ENCODE data around the gene HECW1.

Gene HECW1

GRCh38 chr7:43142703-43143102 is 30.3 kb downstream of the HECW1 start:
- H3K4me3 ChIP-seq (ENCODE audit: low read depth, low read length): no peak overlapping the region

- H3K4me3 ChIP-seq (ENCODE audit: low read depth, low read length): no peak overlapping the region
Measured at GRCh38 chr7:43143918-43144589, 31.6 kb downstream of the HECW1 start.

- H3K4me3 ChIP-seq (ENCODE audit: low read depth, low read length): no peak overlapping the region
Measured at GRCh38 chr7:43148161-43148731, 35.8 kb downstream of the HECW1 start.

- no peak overlapping the region for H3K4me3 ChIP-seq (ENCODE audit: low read depth, low read length)
Measured at GRCh38 chr7:43151076-43151475, 38.6 kb downstream of the HECW1 start.

GRCh38 chr7:43152696-43153095 is 40.2 kb downstream of the HECW1 start:
- H3K4me3 ChIP-seq (ENCODE audit: low read depth, low read length): no peak overlapping the region

- H3K4me3 ChIP-seq (ENCODE audit: low read depth, low read length): no peak overlapping the region
Measured at GRCh38 chr7:43155636-43156035, 43.2 kb downstream of the HECW1 start.

- H3K4me3 ChIP-seq (ENCODE audit: low read depth, low read length): no peak overlapping the region
Measured at GRCh38 chr7:43163885-43164284, 51.4 kb downstream of the HECW1 start.

GRCh38 chr7:43164757-43165156 is 52.3 kb downstream of the HECW1 start:
- no peak overlapping the region for H3K4me3 ChIP-seq (ENCODE audit: low read depth, low read length)

- no peak overlapping the region for H3K4me3 ChIP-seq (ENCODE audit: low read depth, low read length)
Measured at GRCh38 chr7:43166686-43167085, 54.2 kb downstream of the HECW1 start.

GRCh38 chr7:43169076-43169475 is 56.6 kb downstream of the HECW1 start:
- H3K4me3 ChIP-seq (ENCODE audit: low read depth, low read length): no peak overlapping the region

- no peak overlapping the region for H3K4me3 ChIP-seq (ENCODE audit: low read depth, low read length)
Measured at GRCh38 chr7:43170571-43170970, 58.1 kb downstream of the HECW1 start.

- H3K4me3 ChIP-seq (ENCODE audit: low read depth, low read length): no peak overlapping the region
Measured at GRCh38 chr7:43175570-43176200, 63.2 kb downstream of the HECW1 start.

GRCh38 chr7:43179393-43179792 is 66.9 kb downstream of the HECW1 start:
- no peak overlapping the region for H3K4me3 ChIP-seq (ENCODE audit: low read depth, low read length)

GRCh38 chr7:43192806-43193460 is 80.5 kb downstream of the HECW1 start:
- H3K4me3 ChIP-seq (ENCODE audit: low read depth, low read length): no peak overlapping the region

- H3K4me3 ChIP-seq (ENCODE audit: low read depth, low read length): no peak overlapping the region
Measured at GRCh38 chr7:43193893-43194292, 81.4 kb downstream of the HECW1 start.

- no peak overlapping the region for H3K4me3 ChIP-seq (ENCODE audit: low read depth, low read length)
Measured at GRCh38 chr7:43195256-43195655, 82.8 kb downstream of the HECW1 start.

GRCh38 chr7:43195768-43196167 is 83.3 kb downstream of the HECW1 start:
- no peak overlapping the region for H3K4me3 ChIP-seq (ENCODE audit: low read depth, low read length)

- H3K4me3 ChIP-seq (ENCODE audit: low read depth, low read length): no peak overlapping the region
Measured at GRCh38 chr7:43196379-43196778, 83.9 kb downstream of the HECW1 start.

- H3K4me3 ChIP-seq (ENCODE audit: low read depth, low read length): no peak overlapping the region
Measured at GRCh38 chr7:43198016-43198415, 85.6 kb downstream of the HECW1 start.

- H3K4me3 ChIP-seq (ENCODE audit: low read depth, low read length): no peak overlapping the region
Measured at GRCh38 chr7:43198599-43199090, 86.2 kb downstream of the HECW1 start.

- no peak overlapping the region for H3K4me3 ChIP-seq (ENCODE audit: low read depth, low read length)
Measured at GRCh38 chr7:43199371-43200160, 87.1 kb downstream of the HECW1 start.

All from iPS-11a (cell line).